ENCODE results near the gene INTS6. TPM values are rescaled to one million over a fixed set of nuclear protein-coding genes. Genes with fewer than 3 reads are reported as not detected.

Gene INTS6
- total RNA-seq, 4 donors from 2014 or later: 33.5 to 62.0 (median 40.0) TPM

GRCh38 chr13:51357928-51358595, 94.8 kb downstream of the INTS6 start:
- no peak for TF ChIP-seq CTCF (IDR thresholded peaks at IDR 0.05; ENCODE audit: low read depth)

DNA sequence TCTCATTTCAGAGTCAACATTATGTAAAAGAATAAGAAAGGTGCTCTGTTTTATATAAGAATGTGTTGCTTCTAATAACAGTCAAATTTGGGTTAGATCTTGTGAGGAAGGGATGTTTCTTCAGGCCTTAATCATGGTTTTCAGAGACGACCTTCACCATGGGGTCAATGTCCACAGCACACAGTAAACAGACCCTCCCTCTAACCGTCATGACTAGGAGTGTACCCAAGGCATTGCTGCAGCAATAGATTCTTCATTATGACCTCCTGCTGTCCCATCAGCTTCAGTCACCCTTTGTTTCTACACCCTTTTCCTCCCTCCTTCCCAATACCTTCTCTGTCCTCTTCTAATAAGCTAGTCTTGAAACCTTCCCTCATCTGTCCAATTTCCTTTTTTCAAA, 97.6 kb downstream of the INTS6 start:
- no peak for TF ChIP-seq CTCF (IDR thresholded peaks at IDR 0.05; ENCODE audit: low read depth)

GRCh38 chr13:51349016-51349415, 103.8 kb downstream of the INTS6 start:
- TF ChIP-seq CTCF (IDR thresholded peaks at IDR 0.05; ENCODE audit: low read depth): no peak

DNA sequence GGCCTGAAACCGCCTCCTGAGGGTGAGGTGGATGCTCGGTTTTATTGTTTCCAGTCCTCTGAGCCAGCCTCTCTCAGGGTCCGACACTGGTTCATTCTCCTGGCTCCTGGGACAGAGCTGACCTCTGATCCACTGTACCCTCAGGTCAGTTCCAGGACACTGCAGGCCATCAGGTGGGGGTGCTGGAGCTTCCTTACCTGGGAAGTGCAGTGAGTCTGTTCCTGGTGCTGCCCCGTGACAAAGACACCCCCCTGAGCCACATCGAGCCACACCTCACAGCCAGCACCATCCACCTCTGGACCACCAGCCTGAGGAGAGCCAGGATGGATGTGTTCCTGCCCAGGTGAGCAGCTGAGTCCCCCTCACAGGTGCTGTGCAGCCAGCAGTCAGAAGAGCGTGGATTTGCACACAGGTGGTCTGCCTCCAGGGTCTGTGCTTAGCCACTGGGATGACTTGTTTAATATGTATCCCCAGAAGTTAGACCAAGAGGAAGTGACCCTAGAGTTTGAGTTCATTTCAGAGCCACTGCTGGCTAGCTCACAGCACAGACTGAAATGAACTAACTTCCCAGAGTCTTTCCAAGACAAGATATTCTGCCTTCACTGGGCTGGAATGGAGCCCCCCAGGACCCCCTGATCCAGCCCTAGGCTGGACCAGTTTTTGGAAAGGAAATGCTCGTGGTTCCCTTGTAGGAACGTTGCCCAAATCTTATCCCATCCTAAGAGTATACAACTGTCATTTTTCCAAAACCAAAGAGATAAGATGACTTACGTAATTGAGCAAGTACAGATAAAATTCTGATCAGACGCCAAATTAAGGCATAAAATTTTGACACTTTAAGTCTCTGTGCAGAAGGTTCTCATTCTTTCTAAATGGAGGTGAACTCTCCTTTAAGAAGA, 104.5 kb downstream of the INTS6 start:
- no peak for TF ChIP-seq CTCF (IDR thresholded peaks at IDR 0.05; ENCODE audit: low read depth)

- TF ChIP-seq CTCF (IDR thresholded peaks at IDR 0.05; ENCODE audit: low read depth): no peak
Measured at GRCh38 chr13:51347099-51347498, 105.7 kb downstream of the INTS6 start.

- TF ChIP-seq CTCF (IDR thresholded peaks at IDR 0.05; ENCODE audit: low read depth): no peak
Measured at GRCh38 chr13:51346397-51346796, 106.4 kb downstream of the INTS6 start.

DNA sequence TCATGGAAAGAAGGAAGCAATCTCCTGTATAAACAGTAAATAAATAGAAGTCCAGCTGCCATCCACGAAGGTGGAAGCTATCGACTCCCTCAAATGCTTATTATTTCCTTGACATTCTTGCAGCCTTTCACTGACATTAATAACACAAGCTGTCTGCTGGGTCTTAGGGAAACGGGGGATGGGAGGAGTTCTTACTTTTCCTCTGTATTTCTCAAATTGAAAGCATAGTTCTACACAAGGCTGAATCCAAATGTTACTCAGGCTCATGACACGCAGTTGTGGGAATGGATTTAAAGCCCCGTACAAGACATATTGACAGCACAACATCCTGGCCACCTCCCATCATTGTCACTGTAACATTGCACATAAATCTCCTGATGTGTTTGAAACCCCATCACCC, 109.4 kb downstream of the INTS6 start:
- TF ChIP-seq CTCF (IDR thresholded peaks at IDR 0.05; ENCODE audit: low read depth): no peak

Measured in subcutaneous adipose tissue (tissue), 4 donors.